Fibroblast of lung (primary cell): ENCODE data around the gene HEPACAM. TPM values are rescaled to one million over a fixed set of nuclear protein-coding genes. Genes with fewer than 3 reads are reported as not detected.

ENCODE experiments used
- DNase-seq, 2 donors: peaks; one replicate each; pipeline versions ENCODE4 v3.0.0 to v3.0.0-alpha.2; 2010; ENCODE audit warnings: low read depth in 2 of 2
- H2AFZ ChIP-seq: 2 replicates; pipeline ENCODE4 v1.5.1; 2012; ENCODE audit warnings: low read length, control low read depth, inconsistent platforms
- H3K27ac ChIP-seq: 2 replicates; pipeline ENCODE4 v1.5.1; 2011; ENCODE audit warnings: low read length, control low read depth; ENCODE audit not compliant: insufficient read depth
- H3K27me3 ChIP-seq: 2 replicates; pipeline ENCODE4 v1.5.1; 2011; ENCODE audit warnings: mild to moderate bottlenecking, low read length; ENCODE audit not compliant: control insufficient read depth, insufficient read depth
- H3K36me3 ChIP-seq: 2 replicates; pipeline ENCODE4 v1.5.1; 2011; ENCODE audit warnings: low read length; ENCODE audit not compliant: control insufficient read depth, insufficient read depth
- H3K4me1 ChIP-seq: 2 replicates; pipeline ENCODE4 v1.5.1; 2011; ENCODE audit warnings: low read length; ENCODE audit not compliant: control insufficient read depth, insufficient read depth; ENCODE audit errors: extremely low read depth
- H3K4me2 ChIP-seq: 2 replicates; pipeline ENCODE4 v1.5.1; 2011; ENCODE audit warnings: low read length, control low read depth; ENCODE audit not compliant: insufficient read depth; ENCODE audit errors: extremely low read depth
- H3K4me3 ChIP-seq, 4 experiments: fragments of 200-600 bp in 1 of 4; sonication (generic) in 1 of 4; replicated peaks in 1 of 4; 2 replicates each; pipeline ENCODE4 v1.5.1; 2011 to 2016; ENCODE audit warnings: low read length in 4 of 4, low read depth in 3 of 4, mild to moderate bottlenecking in 3 of 4, control low read depth in 2 of 4, inconsistent platforms in 1 of 4, mixed read lengths in 1 of 4; ENCODE audit not compliant: insufficient read depth in 1 of 4; ENCODE audit errors: control extremely low read depth in 1 of 4
- H3K79me2 ChIP-seq: 2 replicates; pipeline ENCODE4 v1.5.1; 2012; ENCODE audit warnings: mild to moderate bottlenecking, low read length, inconsistent platforms; ENCODE audit not compliant: control insufficient read depth, insufficient read depth
- H3K9ac ChIP-seq: 2 replicates; pipeline ENCODE4 v1.5.1; 2011; ENCODE audit warnings: mild to moderate bottlenecking, low read length, control low read depth; ENCODE audit not compliant: insufficient read depth
- H3K9me3 ChIP-seq: 2 replicates; pipeline ENCODE4 v1.5.1; 2012; ENCODE audit warnings: low read depth, low read length; ENCODE audit not compliant: control insufficient read depth, insufficient read depth
- H4K20me1 ChIP-seq: 2 replicates; pipeline ENCODE4 v1.5.1; 2011; ENCODE audit warnings: low read length; ENCODE audit not compliant: control insufficient read depth, insufficient read depth; ENCODE audit errors: extremely low read depth
- CTCF ChIP-seq, 2 donors: IDR thresholded peaks in 1 of 2; conservative IDR thresholded peaks in 1 of 2; 1 replicate in 1 of 2; 2 replicates in 1 of 2; pipeline ENCODE4 v1.5.1; 2011 to 2012; ENCODE audit warnings: low read length in 2 of 2, control low read depth in 1 of 2, inconsistent platforms in 1 of 2, low read depth in 1 of 2, mild to moderate bottlenecking in 1 of 2
- EZH2 ChIP-seq: IDR thresholded peaks from 2 replicates; pipeline ENCODE4 v1.5.1; 2012; ENCODE audit warnings: low read length, control low read depth, mild to moderate bottlenecking; ENCODE audit errors: missing control alignments
- polyA plus RNA-seq, 2 donors: library from polyadenylated mRNA; depleted of rRNA in 1 of 2; stranded (reverse) in 1 of 2; unstranded in 1 of 2; fragments of >200 nt; gene quantifications; 2 replicates each; pipeline ENCODE4 v1.2.1, GENCODE V29; 2011 to 2012; ENCODE audit warnings: missing spikeins in 1 of 2
- total RNA-seq: library from RNA; depleted of rRNA; stranded (reverse); fragments of >200 nt; gene quantifications from 2 replicates; pipeline ENCODE4 v1.2.1, GENCODE V29; 2014

Gene HEPACAM
- total and polyA plus RNA-seq, 2 donors (not counting 1 experiment from before 2014, with no cell fraction given), result under 0.01 to 0.11 TPM

- Histone ChIP-seq H3K9ac (peak overlapping the region; percentile 96), H3K79me2 (no peaks in the 10 kb centered on the region), H3K36me3 (no peaks in the 10 kb centered on the region), H4K20me1 (no peaks in the 10 kb centered on the region), H3K9me3 (no peaks in the 10 kb centered on the region), H3K4me3 (peak overlapping the region; percentile 59 to 68 (median 66)), H2AFZ (peak overlapping the region; percentile 49), H3K27ac (peak overlapping the region; percentile 98), H3K4me2 (peak overlapping the region; percentile 66), H3K4me1 (peaks cover 2% of the 10 kb centered on the region), H3K27me3 (peaks cover 13% of the 10 kb centered on the region)
- no peak for DNase-seq
- no peak for TF ChIP-seq CTCF (conservative IDR thresholded peaks at IDR 0.05 in 1 of 2, IDR thresholded peaks at IDR 0.05 in 1 of 2; ENCODE audit: low read depth in 1 of 2, low read length in 2 of 2)
- no peak for TF ChIP-seq EZH2
Measured at GRCh38 chr11:124876818-124877630, 58.8 kb downstream of the HEPACAM start.

GRCh38 chr11:124875943-124876817, 59.7 kb downstream of the HEPACAM start:
- peak; percentile 41 to 57 for TF ChIP-seq CTCF (conservative IDR thresholded peaks at IDR 0.05 in 1 of 2, IDR thresholded peaks at IDR 0.05 in 1 of 2; ENCODE audit: low read depth in 1 of 2, low read length in 2 of 2)
- TF ChIP-seq EZH2, result no peak
- Histone ChIP-seq H3K27ac (peak overlapping the region; percentile 98), H3K79me2 (no peaks in the 10 kb centered on the region), H2AFZ (peak overlapping the region; percentile 92), H3K4me2 (peak overlapping the region; percentile 97), H3K4me3 (peak overlapping the region; percentile 59 to 68 (median 66)), H3K4me1 (peaks cover 2% of the 10 kb centered on the region), H3K27me3 (peaks cover 18% of the 10 kb centered on the region), H3K36me3 (no peaks in the 10 kb centered on the region), H4K20me1 (no peaks in the 10 kb centered on the region), H3K9ac (peak overlapping the region; percentile 96), H3K9me3 (no peaks in the 10 kb centered on the region)
- DNase-seq, result peak; percentile 94 to 97

- Histone ChIP-seq H3K9ac (no peak overlapping the region), H4K20me1 (no peaks in the 10 kb centered on the region), H3K4me2 (peak overlapping the region; percentile 23), H2AFZ (no peak overlapping the region), H3K9me3 (no peaks in the 10 kb centered on the region), H3K4me3 (peak overlapping the region in 2 of 4 experiments; percentile 51 to 66), H3K4me1 (peaks cover 2% of the 10 kb centered on the region), H3K27ac (no peak overlapping the region), H3K36me3 (no peaks in the 10 kb centered on the region), H3K79me2 (no peaks in the 10 kb centered on the region), H3K27me3 (peaks cover 22% of the 10 kb centered on the region)
- DNase-seq, result no peak
- no peak for TF ChIP-seq EZH2
- no peak for TF ChIP-seq CTCF (conservative IDR thresholded peaks at IDR 0.05 in 1 of 2, IDR thresholded peaks at IDR 0.05 in 1 of 2; ENCODE audit: low read depth in 1 of 2, low read length in 2 of 2)
Measured at GRCh38 chr11:124875401-124875800, 60.4 kb downstream of the HEPACAM start.
